PC-3 (cell line): ENCODE results near the gene ZNF213. TPM values are rescaled to one million over a fixed set of nuclear protein-coding genes. Genes with fewer than 3 reads are reported as not detected.

Experiments used
- ATAC-seq: fragments of 200-7000 bp; cut with Tn5 transposase; 2 replicates; pipeline ENCODE4 v1.9.1; 2020; ENCODE audit warnings: mild to moderate bottlenecking, moderate library complexity
- BruUV-seq: library from RNA; stranded (reverse); fragments of 400-500 nt; replicated peaks from 2 replicates; lab custom pipeline; 2021; lab: Mats Ljungman, UMichigan
- CTCF ChIA-PET: fragments of 300-600 bp; sonication (Branson Sonifier 250); formaldehyde crosslinking; loops from one replicate; lab custom pipeline; 2022; ENCODE audit warnings: antibody characterized with exemption; lab: Charles Lee
- POLR2A ChIA-PET: fragments of 300-600 bp; sonication (Branson Sonifier 250); formaldehyde crosslinking; loops from one replicate; lab custom pipeline; 2022; ENCODE audit warnings: antibody characterized with exemption; ENCODE audit not compliant: unreplicated experiment; lab: Charles Lee
- DNase-seq: peaks from one replicate; pipeline ENCODE4 v3.0.0-alpha.2; 2015
- H2AFZ ChIP-seq: fragments of 300-600 bp; sonication (generic); 2 replicates; pipeline ENCODE4 v1.6.0; 2016; ENCODE audit warnings: antibody characterized with exemption, low read length
- H3F3A ChIP-seq: fragments of 300-600 bp; sonication (generic); one replicate; pipeline ENCODE4 v1.6.0; 2017; ENCODE audit warnings: antibody characterized with exemption, low read length, control low read depth, mild to moderate bottlenecking; ENCODE audit not compliant: unreplicated experiment
- H3K27ac ChIP-seq: fragments of 300-600 bp; sonication (generic); 2 replicates; pipeline ENCODE4 v1.5.1; 2016; ENCODE audit warnings: mild to moderate bottlenecking, low read length
- H3K27me3 ChIP-seq: fragments of 300-600 bp; sonication (generic); 2 replicates; pipeline ENCODE4 v1.6.1; 2016; ENCODE audit warnings: low read length, mixed read lengths
- H3K36me3 ChIP-seq: fragments of 300-600 bp; sonication (generic); 2 replicates; pipeline ENCODE4 v1.6.1; 2016; ENCODE audit warnings: low read depth, mixed run types, low read length, mixed read lengths
- H3K4me1 ChIP-seq: fragments of 300-600 bp; sonication (generic); 2 replicates; pipeline ENCODE4 v1.5.1; 2016; ENCODE audit warnings: low read length; ENCODE audit not compliant: insufficient read depth
- H3K4me2 ChIP-seq: fragments of 300-600 bp; sonication (generic); 2 replicates; pipeline ENCODE4 v1.6.0; 2016; ENCODE audit warnings: low read length
- H3K4me3 ChIP-seq: fragments of 300-600 bp; sonication (generic); 2 replicates; pipeline ENCODE4 v1.5.1; 2016; ENCODE audit warnings: mild to moderate bottlenecking, low read length, mixed read lengths
- H3K79me2 ChIP-seq: fragments of 300-600 bp; sonication (generic); 2 replicates; pipeline ENCODE4 v1.6.1; 2017; ENCODE audit warnings: low read length, mixed read lengths
- H3K9ac ChIP-seq: fragments of 300-600 bp; sonication (generic); 2 replicates; pipeline ENCODE4 v1.6.0; 2016; ENCODE audit warnings: mild to moderate bottlenecking, low read length
- H3K9me2 ChIP-seq: fragments of 300-600 bp; sonication (generic); replicated peaks from 2 replicates; pipeline ENCODE4 v1.6.1; 2016; ENCODE audit warnings: mixed run types, low read length, mixed read lengths
- H3K9me3 ChIP-seq: fragments of 300-600 bp; sonication (generic); 2 replicates; pipeline ENCODE4 v1.6.1; 2016; ENCODE audit warnings: low read length, mixed read lengths
- H4K20me1 ChIP-seq: fragments of 300-600 bp; sonication (generic); 2 replicates; pipeline ENCODE4 v1.6.1; 2016; ENCODE audit warnings: low read length, mixed read lengths
- EZH2 ChIP-seq: fragments of 300-600 bp; sonication (generic); IDR thresholded peaks from one replicate; pipeline ENCODE4 v1.6.1; 2017; ENCODE audit warnings: antibody characterized with exemption, mild to moderate bottlenecking, low read length; ENCODE audit not compliant: unreplicated experiment
- EZH2phosphoT487 ChIP-seq: fragments of 300-600 bp; sonication (generic); IDR thresholded peaks from 2 replicates; pipeline ENCODE4 v1.6.1; 2018; ENCODE audit warnings: mild to moderate bottlenecking, antibody characterized with exemption, low read length, borderline replicate concordance
- intact Hi-C: fragments of 100-400 bp; cut with micrococcal nuclease; formaldehyde crosslinking; loops from 2 replicates; pipeline ENCODE4 v1.9.0; 2023
- total RNA-seq: library from RNA; depleted of rRNA; stranded (reverse); fragments of >200 nt; gene quantifications from 2 replicates; pipeline ENCODE4 v1.2.3, GENCODE V29; 2014
- TF ChIP-seq, protein P1 (sequence below): fragments of 300-600 bp; sonication (generic); conservative IDR thresholded peaks from 2 replicates; pipeline ENCODE4 v1.5.1; 2017; ENCODE audit warnings: antibody characterized with exemption, low read depth, mild to moderate bottlenecking, low read length

Gene ZNF213
- total RNA-seq, 1 experiment from 2014 or later, result 3.6 TPM

DNA sequence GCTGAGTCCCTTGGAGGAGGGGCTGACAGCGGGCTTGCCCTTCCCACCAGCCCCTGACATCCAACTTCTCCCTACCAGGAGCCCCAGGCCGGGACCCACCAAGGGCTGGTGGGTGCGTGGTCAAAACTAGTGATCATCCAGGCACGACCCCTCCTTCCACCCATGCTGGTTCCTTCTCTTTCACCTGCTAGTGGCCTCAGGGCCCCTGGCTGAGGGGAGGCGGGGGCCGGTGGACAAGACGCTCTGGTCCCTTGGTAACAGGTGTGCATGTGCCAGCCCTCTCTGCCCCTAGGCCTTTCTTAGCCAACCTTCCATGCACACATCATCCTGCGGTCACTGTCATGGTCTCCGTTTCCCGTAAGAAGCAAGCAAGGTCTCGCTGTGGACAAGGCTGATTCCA, 8.4 kb downstream of the ZNF213 start:
- H3K36me3 ChIP-seq, result no peaks in the 10 kb centered on the region
- DNase-seq, result no peak
- H4K20me1 ChIP-seq, result no peaks in the 10 kb centered on the region
- ChIA-PET POLR2A (no interaction called here), CTCF (no interaction called here)
- no peaks in the 10 kb centered on the region for H3K9me3 ChIP-seq
- no peak overlapping the region for H2AFZ ChIP-seq
- H3K4me1 ChIP-seq, result no peaks in the 10 kb centered on the region
- H3K4me3 ChIP-seq, result no peak overlapping the region
- TF ChIP-seq, protein P1, sequence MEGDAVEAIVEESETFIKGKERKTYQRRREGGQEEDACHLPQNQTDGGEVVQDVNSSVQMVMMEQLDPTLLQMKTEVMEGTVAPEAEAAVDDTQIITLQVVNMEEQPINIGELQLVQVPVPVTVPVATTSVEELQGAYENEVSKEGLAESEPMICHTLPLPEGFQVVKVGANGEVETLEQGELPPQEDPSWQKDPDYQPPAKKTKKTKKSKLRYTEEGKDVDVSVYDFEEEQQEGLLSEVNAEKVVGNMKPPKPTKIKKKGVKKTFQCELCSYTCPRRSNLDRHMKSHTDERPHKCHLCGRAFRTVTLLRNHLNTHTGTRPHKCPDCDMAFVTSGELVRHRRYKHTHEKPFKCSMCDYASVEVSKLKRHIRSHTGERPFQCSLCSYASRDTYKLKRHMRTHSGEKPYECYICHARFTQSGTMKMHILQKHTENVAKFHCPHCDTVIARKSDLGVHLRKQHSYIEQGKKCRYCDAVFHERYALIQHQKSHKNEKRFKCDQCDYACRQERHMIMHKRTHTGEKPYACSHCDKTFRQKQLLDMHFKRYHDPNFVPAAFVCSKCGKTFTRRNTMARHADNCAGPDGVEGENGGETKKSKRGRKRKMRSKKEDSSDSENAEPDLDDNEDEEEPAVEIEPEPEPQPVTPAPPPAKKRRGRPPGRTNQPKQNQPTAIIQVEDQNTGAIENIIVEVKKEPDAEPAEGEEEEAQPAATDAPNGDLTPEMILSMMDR, result no peak
- TF ChIP-seq EZH2phosphoT487 (no peak), EZH2 (no peak)
- no peaks in the 10 kb centered on the region for H3K27me3 ChIP-seq
- no peaks in the 10 kb centered on the region for H3K79me2 ChIP-seq
- H3K27ac ChIP-seq, result no peak overlapping the region
- no peaks in the 10 kb centered on the region for H3F3A ChIP-seq
- H3K9ac ChIP-seq, result no peak overlapping the region
- H3K4me2 ChIP-seq, result no peak overlapping the region
- no peaks in the 10 kb centered on the region for H3K9me2 ChIP-seq
- no TSS peak for BruUV-seq
- ATAC-seq, result no peak
- intact Hi-C loops, result no loop called here

DNA sequence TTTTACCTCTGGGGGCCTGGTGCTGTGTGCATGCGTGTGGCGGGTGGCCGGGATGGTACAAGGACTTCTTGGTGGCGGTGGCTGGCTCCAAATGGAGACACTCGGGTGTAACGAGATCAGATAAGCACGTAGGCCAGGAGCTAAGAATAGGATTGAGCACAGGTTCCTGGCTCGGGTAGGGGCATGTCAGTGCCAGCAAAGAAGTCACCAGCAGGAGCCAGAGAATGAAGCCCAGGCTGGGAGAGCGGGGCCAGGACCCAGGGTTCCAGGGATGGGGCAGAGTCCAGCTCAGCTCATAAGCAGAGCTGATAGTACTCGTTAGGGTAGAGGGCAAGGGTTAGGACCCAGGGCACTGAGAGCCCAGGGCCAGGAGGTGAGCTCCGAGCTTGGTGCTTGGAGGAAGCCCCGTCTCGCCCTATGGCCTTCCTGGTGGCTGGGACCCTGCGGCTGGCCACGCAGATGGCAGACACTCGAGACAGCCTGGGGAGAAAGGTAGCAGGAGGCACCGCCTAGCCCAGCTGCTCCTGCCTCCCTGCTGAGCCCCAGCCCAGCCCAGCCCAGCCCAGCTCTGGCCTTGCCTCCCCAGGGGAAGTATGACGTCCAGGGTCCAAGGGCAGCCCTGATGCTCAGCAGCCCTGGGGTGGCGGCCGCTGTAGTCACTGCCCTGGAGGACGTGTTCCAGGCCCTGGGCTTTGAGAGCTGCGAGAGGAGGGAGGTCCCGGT, 8.9 kb downstream of the ZNF213 start:
- no TSS peak for BruUV-seq
- no peaks in the 10 kb centered on the region for H3K9me3 ChIP-seq
- H3K27ac ChIP-seq, result no peak overlapping the region
- H2AFZ ChIP-seq, result no peak overlapping the region
- no peaks in the 10 kb centered on the region for H4K20me1 ChIP-seq
- no peak overlapping the region for H3K9ac ChIP-seq
- H3K9me2 ChIP-seq, result no peaks in the 10 kb centered on the region
- H3K36me3 ChIP-seq, result no peaks in the 10 kb centered on the region
- no peak overlapping the region for H3K4me3 ChIP-seq
- ChIA-PET POLR2A (no interaction called here), CTCF (no interaction called here)
- no peak overlapping the region for H3K4me2 ChIP-seq
- H3K4me1 ChIP-seq, result no peaks in the 10 kb centered on the region
- ATAC-seq (no peak), DNase-seq (no peak)
- no peaks in the 10 kb centered on the region for H3K27me3 ChIP-seq
- intact Hi-C loops, result no loop called here
- TF ChIP-seq, protein P1, result no peak
- no peak for TF ChIP-seq EZH2
- TF ChIP-seq EZH2phosphoT487, result no peak
- H3K79me2 ChIP-seq, result no peaks in the 10 kb centered on the region
- H3F3A ChIP-seq, result no peaks in the 10 kb centered on the region

DNA sequence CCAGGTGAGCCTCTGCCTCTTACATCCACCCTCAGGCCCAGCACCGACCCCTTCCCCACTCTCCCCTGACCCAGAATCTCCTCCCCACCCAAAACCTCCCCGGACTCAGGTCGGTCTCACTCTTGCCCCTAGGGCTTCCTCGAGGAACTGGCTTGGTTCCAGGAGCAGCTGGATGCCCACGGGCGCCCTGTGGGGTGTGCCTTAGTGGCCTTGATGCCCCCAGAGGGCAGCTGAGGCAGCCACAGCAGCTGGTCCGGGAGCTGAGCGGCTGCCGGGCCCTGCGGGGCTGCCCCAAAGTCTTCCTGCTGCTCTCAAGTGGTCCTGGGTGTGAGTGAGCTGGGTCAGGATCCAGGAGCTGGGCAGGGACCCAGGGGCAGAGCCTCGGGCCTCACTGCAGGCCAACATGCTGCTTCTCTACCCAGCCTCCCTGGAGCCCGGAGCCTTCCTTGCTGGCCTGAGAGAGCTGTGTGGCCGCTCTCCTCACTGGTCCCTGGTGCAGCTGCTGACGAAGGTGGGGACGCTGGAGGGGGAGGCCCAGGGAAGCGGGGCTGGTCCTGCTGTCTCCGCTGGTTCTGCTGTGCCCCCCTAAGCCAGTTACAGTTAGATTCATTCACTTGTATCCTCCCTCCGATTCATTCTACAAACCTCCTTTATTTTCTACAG, 9.6 kb downstream of the ZNF213 start:
- POLR2A ChIA-PET, result no interaction called here
- H4K20me1 ChIP-seq, result no peaks in the 10 kb centered on the region
- H3K9ac ChIP-seq, result no peak overlapping the region

More for the DNA sequence above, 9.6 kb downstream of the ZNF213 start:
- CTCF ChIA-PET, result no interaction called here
- Histone ChIP-seq H3F3A (no peaks in the 10 kb centered on the region), H3K9me2 (no peaks in the 10 kb centered on the region), H3K27ac (no peak overlapping the region), H3K36me3 (no peaks in the 10 kb centered on the region), H3K4me3 (no peak overlapping the region), H3K79me2 (no peaks in the 10 kb centered on the region), H3K27me3 (no peaks in the 10 kb centered on the region), H2AFZ (no peak overlapping the region), H3K9me3 (no peaks in the 10 kb centered on the region), H3K4me2 (no peak overlapping the region), H3K4me1 (peaks cover 4% of the 10 kb centered on the region; the same call in 1 of the 2 replicates)
- intact Hi-C loops, result no loop called here
- ATAC-seq (no peak), DNase-seq (no peak)
- no TSS peak for BruUV-seq
- TF ChIP-seq EZH2phosphoT487, result no peak
- TF ChIP-seq, protein P1, result no peak
- TF ChIP-seq EZH2, result no peak
